HG02588 (cell line): ENCODE results near the gene ORM1.
"Not testable (repeated sequence)": the region's sequence is repeated elsewhere in the genome, so short reads cannot be mapped to it uniquely, and the experiment has no call there.

Experiments used
- ATAC-seq: cut with Tn5 transposase; IDR thresholded peaks from one replicate; pipeline ENCODE4 v1.9.1; 2021; ENCODE audit warnings: mild to moderate bottlenecking, moderate library complexity; ENCODE audit not compliant: unreplicated experiment

ORM1 gene

GRCh38 chr9:114322831-114323531, at the start of gene ORM1:
TSS of gene ORM1 (plus strand) at chr9:114323098. CDS start at chr9:114323134, 36 bp downstream.
- ATAC-seq: not testable (repeated sequence)

- ATAC-seq: no peak
Measured at GRCh38 chr9:114273461-114273881, 49.4 kb upstream of the ORM1 start.

GRCh38 chr9:114274217-114274616, 48.7 kb upstream of the ORM1 start:
- no peak for ATAC-seq

GRCh38 chr9:114275246-114276004, 47.5 kb upstream of the ORM1 start:
- no peak for ATAC-seq

- ATAC-seq: no peak
Measured at GRCh38 chr9:114276908-114277821, 45.7 kb upstream of the ORM1 start.

GRCh38 chr9:114278356-114278755, 44.5 kb upstream of the ORM1 start:
- no peak for ATAC-seq

GRCh38 chr9:114278881-114279570, 43.9 kb upstream of the ORM1 start:
- ATAC-seq: no peak

- no peak for ATAC-seq
Measured at GRCh38 chr9:114279693-114280092, 43.2 kb upstream of the ORM1 start.

- ATAC-seq: no peak
Measured at GRCh38 chr9:114280636-114281472, 42.0 kb upstream of the ORM1 start.

GRCh38 chr9:114281473-114282103, 41.3 kb upstream of the ORM1 start:
- ATAC-seq: no peak

- no peak for ATAC-seq
Measured at GRCh38 chr9:114282104-114282485, 40.8 kb upstream of the ORM1 start.

GRCh38 chr9:114282507-114282906, 40.4 kb upstream of the ORM1 start:
- ATAC-seq: no peak

GRCh38 chr9:114282926-114283325, 40.0 kb upstream of the ORM1 start:
- no peak for ATAC-seq

GRCh38 chr9:114283551-114284111, 39.3 kb upstream of the ORM1 start:
- no peak for ATAC-seq

- ATAC-seq: no peak
Measured at GRCh38 chr9:114284316-114285060, 38.4 kb upstream of the ORM1 start.

- ATAC-seq: no peak
Measured at GRCh38 chr9:114285166-114285867, 37.6 kb upstream of the ORM1 start.

GRCh38 chr9:114286146-114286679, 36.7 kb upstream of the ORM1 start:
- ATAC-seq: no peak
